A549 treated with CpdA at 1 μM for 4 hours (cell line): ENCODE measurements around the gene HINT3. TPM values are rescaled to one million over a fixed set of nuclear protein-coding genes. Genes with fewer than 3 reads are reported as not detected.

Source experiments
- total RNA-seq: library from RNA; stranded (reverse); fragments of 200-300 nt; extraction: Qiagen RNA extraction; gene quantifications from 5 replicates; pipeline ENCODE4 v1.2.3, GENCODE V29; 2022; ENCODE audit warnings: low read depth

HINT3 gene
- 6.4 to 7.7 TPM (median 7.4 TPM) in 5 replicates for total RNA-seq

GRCh38 chr6:125956506-125957390 lies at the start of gene HINT3:
TSS of gene HINT3 (plus strand) at chr6:125956770. CDS start at chr6:125956978, 208 bp downstream.

GRCh38 chr6:125986301-125987025 lies 29.9 kb downstream of the HINT3 start, which contains the start of gene TRMT11:
TSS of gene TRMT11 (plus strand) at chr6:125986540. CDS start at chr6:125986551, 11 bp downstream.

Other genes with a start within 250 kb of the HINT3 start
- 0.06 TPM in 1 of 5 replicates, not detected in the others for gene HEY2, start 207.1 kb upstream of the HINT3 start, total RNA-seq
- 24.8 to 32.1 TPM (median 28.5 TPM) in 5 replicates for gene NCOA7, start 165.8 kb upstream of the HINT3 start, total RNA-seq
- gene TRMT11, start 29.8 kb downstream of the HINT3 start, total RNA-seq = 11.9 to 15.3 TPM (median 14.2 TPM) in 5 replicates